GM19324 (cell line): ENCODE results near the gene TEX261.

Experiments
- ATAC-seq: cut with Tn5 transposase; IDR thresholded peaks from one replicate; pipeline ENCODE4 v1.9.1; 2021; ENCODE audit warnings: mild to moderate bottlenecking, moderate library complexity; ENCODE audit not compliant: unreplicated experiment, low FRiP score

Gene TEX261

DNA sequence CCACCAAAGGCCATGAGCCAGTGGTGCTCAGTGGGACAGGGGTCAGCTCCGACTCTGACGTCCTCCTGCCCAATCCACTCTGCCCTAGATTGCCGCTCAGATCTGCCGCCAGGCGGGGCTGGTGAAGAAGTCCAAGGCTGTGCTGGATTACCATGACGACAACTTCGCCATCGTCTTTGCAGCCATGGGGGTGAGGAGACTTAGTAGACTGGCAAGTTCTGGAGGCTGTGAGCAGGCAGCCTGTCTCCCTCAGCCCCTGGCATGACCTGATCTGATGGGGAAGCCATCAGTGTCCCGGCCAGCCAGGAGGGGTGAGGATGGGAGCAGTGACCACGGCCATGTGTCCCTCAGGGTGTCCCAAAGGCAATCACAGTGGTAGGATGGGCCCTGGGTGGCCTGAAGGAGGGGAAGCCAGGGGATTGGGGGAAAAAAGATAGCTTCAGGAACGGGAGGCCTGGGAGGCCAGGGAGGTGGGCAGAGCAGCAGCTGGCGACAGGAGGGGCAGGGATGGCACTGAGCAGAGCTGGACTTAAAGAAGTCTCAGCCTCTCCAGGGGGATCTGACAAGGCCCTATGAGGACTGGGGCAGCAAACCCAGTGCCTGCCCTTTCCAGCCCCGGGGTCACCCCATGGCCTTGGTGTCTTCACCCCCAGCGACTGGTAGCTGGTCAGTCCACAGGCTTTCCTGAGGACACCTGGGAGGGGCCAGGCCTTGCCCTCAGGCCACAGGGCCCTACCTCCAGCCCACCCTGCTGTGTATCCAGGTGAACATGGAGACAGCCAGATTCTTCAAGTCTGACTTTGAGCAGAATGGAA lies 33.6 kb downstream of the TEX261 start:
- ATAC-seq, result no peak

DNA sequence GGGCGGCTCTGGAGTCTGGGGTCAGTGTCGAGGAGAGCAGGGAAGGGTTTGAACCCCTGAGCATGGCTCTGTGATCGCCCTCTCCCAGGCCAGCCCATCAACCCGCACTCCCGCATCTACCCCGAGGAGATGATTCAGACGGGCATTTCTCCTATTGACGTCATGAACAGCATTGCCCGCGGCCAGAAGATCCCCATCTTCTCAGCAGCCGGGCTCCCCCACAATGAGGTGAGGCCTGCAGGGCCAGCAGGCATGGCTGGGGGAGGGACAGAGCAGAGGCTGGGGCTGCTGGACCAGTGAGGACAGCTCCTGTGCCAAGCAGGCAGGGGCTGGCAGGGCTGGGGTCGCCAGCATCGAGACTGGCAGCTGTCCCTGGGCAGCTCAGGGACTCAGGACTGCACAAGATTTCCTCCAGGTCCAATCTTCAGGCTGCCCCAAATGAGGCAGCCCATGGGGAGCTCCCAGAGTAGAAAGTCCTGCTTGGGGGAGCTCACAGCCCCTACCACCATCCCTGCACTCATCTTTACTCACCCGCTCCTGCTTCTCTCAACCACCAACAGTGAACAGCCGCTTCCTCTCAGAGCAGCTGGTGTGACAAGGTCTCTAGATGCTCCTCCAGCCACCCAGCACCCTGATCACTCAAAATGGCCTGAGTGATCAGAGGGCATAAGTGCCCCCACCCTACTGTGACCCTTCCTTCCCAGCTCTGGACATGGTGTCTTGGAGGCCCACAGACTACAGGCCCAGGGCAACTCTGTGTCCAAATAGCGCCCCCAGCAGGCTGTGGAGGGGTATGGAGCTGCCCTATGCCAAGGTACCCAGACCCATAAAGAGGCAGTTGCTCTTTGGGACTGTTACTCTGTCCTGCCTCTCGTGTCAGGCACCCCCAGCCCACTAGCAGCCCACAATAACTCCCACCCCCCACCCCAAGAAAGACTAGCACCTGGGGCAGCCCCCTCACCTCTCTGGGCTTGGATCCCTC lies 34.5 kb downstream of the TEX261 start:
- ATAC-seq, result no peak

DNA sequence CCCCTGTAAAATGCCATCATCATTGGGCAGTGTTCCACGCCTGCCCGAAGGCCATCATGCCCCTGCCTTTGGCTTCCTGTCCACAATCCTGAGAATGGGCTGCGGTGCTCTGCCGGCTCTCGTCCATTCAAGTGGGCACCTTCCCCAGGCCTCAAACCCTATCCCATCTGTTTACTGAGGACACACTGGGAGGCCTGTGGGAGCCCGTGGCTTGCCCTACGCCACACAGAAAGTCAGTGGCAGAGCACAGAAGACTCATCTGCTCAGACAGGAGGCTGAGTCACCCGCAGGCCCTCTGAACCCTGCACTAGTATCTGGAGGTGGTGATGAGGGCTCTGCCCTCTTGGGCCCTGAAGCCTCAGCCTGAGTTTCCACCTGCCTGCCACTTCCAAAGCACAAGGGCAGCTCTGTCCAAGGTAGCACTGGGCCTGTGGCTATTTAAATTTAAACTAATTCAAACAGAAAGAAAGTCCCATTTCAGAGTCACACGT lies 35.4 kb downstream of the TEX261 start:
- ATAC-seq, result no peak

DNA sequence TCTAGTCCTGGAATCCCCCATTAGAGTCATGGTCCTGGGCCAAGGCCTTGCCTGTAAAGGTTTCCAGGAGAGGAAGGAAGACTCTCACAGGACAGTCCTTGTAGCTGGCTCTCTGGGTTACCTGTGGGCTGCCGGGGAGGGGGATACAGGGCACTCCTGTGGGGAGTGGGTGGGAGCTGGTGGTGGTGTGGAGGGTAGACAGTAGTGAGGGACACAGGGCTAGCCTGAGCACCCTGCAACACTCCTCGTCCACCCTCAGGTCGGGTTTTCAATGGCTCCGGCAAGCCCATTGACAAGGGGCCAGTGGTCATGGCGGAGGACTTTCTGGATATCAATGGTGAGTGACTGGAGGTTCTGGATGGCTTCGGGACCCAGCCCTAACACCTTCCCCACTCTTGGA lies 35.9 kb downstream of the TEX261 start:
- no peak for ATAC-seq

DNA sequence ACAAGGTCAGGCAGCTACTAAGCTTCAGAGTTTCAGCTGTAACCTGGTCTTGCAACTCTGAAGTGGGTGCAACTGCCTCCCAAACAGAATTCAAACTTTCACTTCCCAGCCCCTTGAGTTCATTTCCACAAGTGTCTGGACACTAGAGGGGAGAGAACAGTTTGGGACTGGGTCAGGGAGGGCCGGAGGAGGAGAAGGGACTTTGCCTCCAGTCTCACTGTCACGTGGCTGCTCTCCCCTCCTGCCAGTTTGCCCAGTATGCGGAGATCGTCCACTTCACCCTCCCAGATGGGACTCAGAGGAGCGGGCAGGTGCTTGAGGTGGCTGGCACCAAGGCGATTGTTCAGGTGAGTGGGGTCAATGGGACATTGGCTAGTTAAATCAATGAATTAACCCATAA lies 36.9 kb downstream of the TEX261 start:
- no peak for ATAC-seq

DNA sequence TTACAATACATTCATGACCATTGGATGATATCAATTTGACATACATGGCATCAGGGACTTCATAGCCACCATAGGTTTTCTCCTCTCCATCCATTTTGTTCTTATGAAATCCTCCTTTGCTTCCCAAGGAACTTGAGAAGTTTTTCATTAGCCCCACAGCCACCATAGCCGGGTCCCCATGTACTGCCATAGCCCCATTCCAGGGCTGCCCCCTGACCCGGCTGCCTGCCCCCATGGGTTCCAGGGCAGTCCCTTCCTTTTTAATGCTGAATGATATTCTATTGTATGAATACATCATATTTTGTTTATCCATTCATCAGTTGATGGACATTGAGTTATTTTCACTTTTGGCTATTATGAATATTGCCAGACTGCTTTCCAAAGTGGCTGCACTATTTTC lies 38.5 kb downstream of the TEX261 start:
- ATAC-seq, result no peak

DNA sequence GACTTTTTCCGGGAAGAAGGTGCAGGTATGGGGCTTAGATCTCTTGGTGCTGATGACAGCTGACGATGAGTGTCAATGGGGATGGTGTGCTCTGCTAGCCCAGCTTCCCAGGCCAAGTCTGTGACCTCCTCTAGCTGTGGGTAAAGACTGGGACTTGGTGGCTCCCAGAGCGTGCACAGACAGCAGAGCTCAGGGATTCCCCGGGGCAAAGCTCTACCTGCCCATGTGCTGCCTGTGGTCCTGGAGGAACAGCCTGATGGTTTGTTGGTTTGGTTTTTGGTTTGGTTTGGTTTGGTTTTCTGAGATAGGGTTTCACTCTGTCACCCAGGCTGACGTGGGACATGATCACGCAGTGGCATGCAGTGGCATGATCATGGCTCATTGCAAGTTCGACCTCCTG lies 39.8 kb downstream of the TEX261 start:
- no peak for ATAC-seq

DNA sequence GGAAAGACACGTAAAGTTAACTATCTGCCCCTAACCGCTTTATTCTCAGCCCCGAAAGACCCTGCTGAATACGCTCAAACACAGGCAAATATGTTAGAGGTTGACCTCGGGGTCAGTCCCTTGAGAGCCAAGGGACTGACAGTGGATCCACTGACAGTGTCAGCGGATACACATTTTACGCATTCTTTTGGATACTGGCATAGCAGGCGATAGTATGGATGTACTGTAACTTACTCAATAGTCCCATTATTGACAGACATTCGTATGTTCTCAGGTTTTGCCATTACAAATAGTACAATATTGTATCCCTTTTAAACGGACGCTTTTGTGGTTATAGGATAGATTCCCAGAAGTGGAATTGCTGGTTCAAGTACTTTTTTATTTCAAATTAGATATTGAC lies 45.6 kb downstream of the TEX261 start:
- no peak for ATAC-seq

DNA sequence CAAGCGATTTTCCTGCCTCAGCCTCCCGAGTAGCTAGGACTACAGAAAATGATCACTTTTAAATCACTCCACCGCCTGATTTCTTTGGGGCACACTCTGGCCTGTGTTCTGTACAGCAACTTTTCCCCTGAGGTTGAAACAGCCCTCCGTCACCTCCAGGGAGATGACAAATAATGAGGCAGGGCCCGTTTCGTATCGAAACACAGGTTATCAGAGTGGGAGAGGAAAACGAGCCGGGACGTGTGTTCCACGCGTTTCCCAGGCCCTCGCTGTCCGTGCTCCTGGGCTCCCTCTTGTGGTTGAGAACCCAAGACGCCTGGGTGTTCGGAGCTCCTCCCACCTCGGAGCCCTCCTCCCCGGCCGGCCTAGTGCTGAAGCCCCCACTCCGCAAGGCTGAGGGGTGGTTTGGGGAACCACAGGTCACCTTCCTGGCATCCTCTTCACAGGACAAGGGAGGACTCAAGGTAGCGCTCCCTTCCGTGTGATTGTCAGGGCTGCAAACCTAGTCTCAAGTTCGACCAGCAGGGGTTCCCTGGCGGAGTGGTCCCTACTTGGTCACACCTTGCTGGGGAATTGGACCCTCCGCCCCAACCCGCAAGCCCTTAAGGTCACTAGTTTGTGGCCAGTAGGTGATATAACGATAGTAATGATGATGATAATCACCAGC lies 46.2 kb downstream of the TEX261 start:
- no peak for ATAC-seq

DNA sequence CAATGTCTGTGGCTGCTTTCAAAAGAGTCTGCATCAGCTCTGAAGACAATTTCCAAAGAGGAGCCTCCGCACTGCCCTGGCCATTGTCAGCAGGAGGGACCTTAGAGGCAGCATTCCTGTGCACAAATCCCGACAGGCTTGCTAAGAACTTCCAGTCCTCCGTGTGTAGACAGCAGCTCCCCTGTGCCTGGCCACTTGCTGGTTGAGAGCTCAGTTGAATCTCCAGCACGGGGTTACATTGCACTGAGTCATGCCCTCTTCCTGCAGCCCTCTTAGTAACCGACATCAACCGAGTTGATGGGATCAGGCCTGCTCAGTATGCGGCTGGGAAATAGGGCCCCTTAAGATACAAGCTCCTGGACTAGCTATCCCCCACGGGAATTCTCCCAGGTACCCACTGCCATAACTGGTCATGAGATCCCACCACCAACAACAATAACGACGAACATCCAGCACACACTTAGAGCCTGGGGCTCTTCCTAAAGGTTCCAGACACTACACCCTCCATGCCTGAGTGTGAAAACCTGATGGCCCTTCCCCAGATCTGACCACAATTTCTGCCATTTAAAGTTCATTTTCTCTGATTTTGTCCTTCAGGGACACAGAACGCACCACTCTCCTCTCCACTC lies 47.0 kb downstream of the TEX261 start:
- ATAC-seq, result no peak

DNA sequence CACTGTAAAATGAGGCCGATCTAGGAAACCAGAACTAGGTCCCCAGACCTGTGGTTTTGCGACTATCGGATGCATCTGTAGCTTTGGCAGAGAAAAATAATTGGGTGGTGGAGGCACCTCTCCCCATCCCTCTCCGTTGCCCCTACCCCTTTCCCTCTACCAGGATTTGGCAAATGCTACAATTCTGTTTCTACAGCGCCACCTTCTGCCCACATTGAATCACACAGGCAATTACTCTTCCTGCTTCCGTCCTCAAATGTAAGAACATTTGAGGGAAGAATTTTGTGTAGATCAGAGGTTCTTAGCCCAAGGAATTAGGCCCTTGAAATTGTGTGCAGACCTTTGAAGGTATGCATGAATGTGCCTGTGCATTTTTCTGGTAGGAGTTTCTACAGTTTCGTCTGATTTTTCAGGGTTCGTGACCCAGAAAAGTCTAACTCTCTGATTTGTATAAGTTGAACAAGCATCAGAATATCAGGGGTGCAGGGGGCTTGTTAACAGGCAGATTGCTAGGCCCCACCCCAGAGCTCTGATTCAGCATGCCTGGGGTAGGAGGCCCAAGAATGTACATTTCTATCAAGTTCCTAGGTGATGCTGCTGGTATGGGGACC lies 47.7 kb downstream of the TEX261 start:
- no peak for ATAC-seq

DNA sequence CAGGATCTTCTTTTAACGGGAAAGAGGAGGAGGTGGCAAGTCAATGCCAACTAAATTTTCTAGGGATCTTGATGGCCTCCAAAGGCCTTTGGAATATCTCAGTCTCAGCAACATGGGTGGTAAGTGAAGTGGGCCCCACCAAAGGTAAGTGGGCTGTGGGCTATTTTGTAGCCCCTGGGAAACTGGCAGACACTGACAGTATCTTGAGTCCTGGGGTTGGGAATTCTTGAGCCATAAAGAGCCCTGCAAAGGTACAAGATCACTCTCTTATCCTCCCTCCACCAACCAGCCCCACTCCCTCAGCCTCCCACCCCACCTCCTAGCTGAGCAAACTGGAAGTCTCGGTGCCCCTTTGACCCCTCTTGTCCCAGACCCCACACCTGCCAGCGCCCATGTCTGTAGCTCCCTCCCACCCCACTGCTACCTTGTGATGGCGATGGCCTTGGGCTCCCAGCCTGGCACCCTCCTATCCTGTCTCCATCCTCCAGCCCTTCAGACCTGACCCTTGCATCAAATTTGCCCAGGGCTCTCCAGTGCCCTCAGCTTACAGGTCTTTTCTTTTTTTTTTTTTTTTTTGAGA lies 50.5 kb downstream of the TEX261 start:
- no peak for ATAC-seq

DNA sequence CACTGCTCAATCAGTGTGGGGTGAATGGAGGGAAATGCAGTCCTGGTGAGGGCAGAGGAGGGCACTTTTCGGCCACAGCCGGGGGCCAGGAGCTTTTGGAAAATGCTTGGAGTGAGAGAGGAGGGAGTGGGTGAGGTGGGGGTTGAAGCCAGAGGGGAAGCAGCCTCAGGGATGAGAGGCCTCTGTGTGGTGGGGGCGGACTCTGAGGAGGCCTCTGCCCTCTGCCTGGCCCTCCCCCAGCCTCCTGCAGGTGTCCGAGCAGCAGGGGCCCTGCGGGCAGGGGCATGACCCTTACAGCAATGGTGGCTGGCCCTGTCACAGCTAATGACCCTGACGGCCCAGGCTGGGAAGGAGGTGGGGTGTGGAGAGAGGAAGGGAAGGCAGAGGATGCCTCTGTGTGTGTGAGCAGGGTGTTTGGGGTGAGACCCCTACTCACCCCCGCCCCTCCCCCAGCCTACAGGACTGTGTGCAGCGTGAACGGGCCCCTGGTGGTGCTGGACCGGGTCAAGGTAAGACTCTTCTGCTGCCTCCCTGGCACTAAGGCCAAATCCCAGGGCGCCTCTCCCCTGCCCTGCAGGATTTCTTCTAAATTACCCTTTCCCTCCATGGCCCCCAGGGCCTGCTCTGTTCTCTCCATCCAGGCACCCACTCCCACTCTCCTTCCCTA lies 51.3 kb downstream of the TEX261 start:
- no peak for ATAC-seq

DNA sequence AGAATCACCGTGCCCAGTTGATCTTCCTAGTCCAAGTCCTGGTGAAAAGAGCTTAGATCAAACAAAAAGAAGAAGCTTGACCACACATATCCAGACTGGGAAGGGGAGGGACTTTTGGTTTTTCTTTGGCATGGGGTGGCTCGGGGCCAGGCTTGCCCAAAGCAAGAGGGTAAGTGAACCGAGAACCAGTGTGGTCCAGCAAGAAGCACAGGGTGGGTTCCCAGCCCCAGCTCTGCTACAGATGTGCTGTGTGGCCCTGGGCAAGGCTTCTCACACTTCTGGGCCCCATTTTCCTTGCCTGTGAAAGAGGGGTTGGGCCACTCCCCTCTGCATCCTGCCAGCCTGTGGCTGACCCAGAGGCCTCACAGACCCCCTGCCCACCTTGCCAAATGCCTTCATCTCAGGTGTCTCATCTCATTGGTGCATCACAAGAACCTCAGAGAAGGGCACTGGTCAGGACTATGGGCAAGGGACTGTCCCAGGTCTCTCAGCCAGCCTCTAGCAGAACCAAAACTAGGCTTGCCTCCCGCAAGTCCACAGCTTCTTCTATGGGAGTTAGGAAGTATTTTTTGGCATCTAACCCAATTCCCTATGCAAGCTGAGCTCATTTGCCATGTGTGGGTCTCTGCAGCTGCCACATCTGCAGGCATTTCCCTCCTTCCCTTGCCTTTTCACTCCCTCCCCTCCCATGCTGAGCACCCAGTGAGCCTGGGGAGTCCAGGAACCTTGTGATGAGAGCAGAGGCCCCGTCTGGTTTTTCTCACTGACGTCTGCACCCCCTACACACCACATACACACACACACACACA lies 52.1 kb downstream of the TEX261 start:
- no peak for ATAC-seq

DNA sequence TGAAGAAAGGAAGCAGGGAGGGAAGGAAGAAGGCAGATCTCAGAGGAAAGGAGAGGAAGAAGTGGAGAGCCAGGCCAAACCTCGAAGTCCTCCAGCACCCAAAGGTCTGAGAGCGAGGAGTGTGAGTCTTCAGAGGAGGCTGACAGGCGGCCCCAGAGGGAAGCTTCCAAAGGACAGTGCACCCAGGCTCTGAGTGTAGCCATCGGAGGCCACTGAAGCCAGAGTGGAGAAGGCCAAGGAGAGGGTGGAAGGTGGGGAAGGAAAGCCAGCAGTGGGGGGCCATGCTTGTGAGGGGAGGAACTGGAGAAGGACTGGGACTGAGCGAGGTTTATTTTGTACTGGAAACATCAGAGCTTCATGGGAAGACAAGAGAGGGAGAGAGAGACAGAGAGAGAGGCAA lies 53.0 kb downstream of the TEX261 start:
- no peak for ATAC-seq

DNA sequence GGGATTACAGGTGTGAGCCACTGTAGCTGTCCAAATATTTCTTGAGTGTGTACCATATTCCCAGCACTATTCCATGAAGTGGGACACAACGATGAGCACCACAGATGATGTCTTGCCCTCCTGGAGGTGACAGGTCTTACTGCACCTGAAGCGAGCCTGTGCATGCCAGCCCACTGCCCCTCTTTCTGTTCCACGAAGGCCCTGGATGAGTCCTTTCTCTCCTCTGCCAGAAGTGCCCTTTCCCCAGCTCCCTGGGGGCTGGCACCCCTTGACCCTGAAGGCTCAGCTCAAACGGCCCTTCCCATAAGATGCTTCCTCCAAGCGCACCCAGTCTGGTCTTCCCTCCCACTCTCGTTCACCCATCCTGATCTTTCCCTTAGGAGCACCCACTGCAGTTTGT lies 53.5 kb downstream of the TEX261 start:
- ATAC-seq, result no peak

DNA sequence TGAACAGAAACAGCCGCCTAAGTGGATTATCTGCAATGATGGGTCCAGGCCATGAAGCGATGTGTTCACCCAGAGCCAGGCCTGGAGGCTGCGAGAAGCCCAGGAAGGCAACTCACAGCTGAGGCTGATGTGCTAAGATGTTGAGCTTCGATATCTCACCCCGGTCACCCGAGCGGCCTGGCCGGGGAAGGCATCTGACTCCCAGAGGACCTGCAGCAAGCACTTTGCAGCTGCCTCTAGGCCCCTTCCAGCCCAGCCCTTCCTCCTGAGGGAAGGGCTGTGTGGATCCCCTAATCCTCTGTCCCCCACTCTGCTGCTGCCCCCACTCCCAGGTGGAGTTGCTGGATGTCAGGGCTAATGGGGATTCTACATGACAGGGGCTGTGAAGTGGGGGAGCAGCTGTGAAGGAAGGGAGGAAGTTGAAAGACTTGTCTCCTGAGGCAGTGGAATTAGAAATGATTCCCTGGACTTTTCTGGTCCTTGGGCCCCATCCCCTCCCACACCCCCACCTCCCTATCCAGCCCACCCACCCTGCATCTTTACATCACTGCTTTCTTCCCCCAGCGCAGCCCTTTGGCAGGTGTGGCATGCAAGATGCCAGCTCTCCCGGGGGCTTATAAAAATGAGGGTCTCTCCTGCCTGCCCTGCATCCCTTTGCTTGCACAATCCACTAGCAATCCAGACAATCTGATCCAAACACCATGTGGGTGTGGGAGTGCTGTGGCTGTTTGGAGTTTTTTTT lies 54.7 kb downstream of the TEX261 start:
- ATAC-seq, result no peak
